ENCODE measurements around the gene NTHL1. TPM values are rescaled to one million over a fixed set of nuclear protein-coding genes. Genes with fewer than 3 reads are reported as not detected.

NTHL1 gene
- total and polyA plus RNA-seq, 2 donors (not counting 1 experiment from before 2014, with no cell fraction given) = 8.4 to 44.4 TPM

DNA sequence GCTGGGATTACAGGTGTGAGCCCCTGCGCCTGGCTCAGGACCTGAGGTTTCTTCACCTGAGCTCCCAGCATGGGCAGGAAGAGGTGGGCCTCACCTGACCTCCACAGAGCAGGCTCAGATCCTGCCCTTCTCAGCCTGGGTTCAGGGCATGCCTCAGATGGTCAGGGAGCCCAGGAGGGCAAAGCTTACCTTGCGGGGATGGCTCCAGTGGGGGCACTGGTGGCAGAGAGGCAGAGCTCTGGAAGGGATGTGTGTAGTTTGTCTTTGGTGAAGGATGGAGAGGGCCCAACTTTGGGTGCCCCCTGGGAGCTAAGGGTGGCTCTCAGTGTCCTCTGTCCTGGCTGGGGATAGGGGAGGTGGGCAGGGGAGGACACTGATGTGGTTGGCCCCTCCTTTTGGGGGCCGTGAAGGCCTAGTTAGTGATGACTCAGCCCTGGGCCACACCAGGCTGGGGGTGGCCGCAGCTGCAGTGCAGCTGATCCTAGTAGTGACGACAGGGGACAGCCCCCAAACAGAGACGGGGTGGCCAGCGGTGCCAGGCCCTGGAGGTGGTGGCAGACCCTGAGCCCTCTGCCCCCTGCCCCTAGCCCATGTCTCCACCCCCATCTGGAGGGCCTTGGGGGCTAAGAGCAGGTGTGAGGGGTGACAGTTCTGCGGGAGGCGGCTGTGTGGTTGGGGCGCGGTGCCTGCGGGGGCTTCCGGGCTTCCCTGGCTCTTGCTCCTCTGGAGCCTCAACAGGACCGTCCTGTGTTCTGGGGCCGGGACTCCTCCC is 15.2 kb downstream of the NTHL1 start:
- DNase-seq (ENCODE audit: low read depth in 2 of 2) = peak in 1 of 2 donors; percentile 56
- Histone ChIP-seq H3K9me3 (ENCODE audit: control insufficient read depth, insufficient read depth, low read depth, low read length) (no peaks in the 10 kb centered on the region), H3K4me3 (replicated peaks in 1 of 4; ENCODE audit: control extremely low read depth in 1 of 4, insufficient read depth in 1 of 4, low read depth in 3 of 4, low read length in 4 of 4) (peak overlapping the region in 3 of 4 experiments; percentile 31 to 54 (median 45)), H3K36me3 (ENCODE audit: control insufficient read depth, insufficient read depth, low read length) (peaks cover 15% of the 10 kb centered on the region), H2AFZ (ENCODE audit: low read length) (no peak overlapping the region), H3K27me3 (ENCODE audit: control insufficient read depth, insufficient read depth, low read length) (no peaks in the 10 kb centered on the region), H3K27ac (ENCODE audit: insufficient read depth, low read length) (peak overlapping the region; percentile 94), H4K20me1 (ENCODE audit: control insufficient read depth, extremely low read depth, insufficient read depth, low read length) (no peaks in the 10 kb centered on the region), H3K4me1 (ENCODE audit: control insufficient read depth, extremely low read depth, insufficient read depth, low read length) (peaks cover 39% of the 10 kb centered on the region), H3K4me2 (ENCODE audit: extremely low read depth, insufficient read depth, low read length) (peak overlapping the region; percentile 93), H3K9ac (ENCODE audit: insufficient read depth, low read length) (peak overlapping the region; percentile 80), H3K79me2 (ENCODE audit: control insufficient read depth, insufficient read depth, low read length) (peaks cover 21% of the 10 kb centered on the region)
- TF ChIP-seq EZH2 (IDR thresholded peaks at IDR 0.05; ENCODE audit: low read length, missing control alignments) = no peak
- TF ChIP-seq, protein P1, sequence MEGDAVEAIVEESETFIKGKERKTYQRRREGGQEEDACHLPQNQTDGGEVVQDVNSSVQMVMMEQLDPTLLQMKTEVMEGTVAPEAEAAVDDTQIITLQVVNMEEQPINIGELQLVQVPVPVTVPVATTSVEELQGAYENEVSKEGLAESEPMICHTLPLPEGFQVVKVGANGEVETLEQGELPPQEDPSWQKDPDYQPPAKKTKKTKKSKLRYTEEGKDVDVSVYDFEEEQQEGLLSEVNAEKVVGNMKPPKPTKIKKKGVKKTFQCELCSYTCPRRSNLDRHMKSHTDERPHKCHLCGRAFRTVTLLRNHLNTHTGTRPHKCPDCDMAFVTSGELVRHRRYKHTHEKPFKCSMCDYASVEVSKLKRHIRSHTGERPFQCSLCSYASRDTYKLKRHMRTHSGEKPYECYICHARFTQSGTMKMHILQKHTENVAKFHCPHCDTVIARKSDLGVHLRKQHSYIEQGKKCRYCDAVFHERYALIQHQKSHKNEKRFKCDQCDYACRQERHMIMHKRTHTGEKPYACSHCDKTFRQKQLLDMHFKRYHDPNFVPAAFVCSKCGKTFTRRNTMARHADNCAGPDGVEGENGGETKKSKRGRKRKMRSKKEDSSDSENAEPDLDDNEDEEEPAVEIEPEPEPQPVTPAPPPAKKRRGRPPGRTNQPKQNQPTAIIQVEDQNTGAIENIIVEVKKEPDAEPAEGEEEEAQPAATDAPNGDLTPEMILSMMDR (conservative IDR thresholded peaks at IDR 0.05 in 1 of 2, IDR thresholded peaks at IDR 0.05 in 1 of 2; ENCODE audit: low read depth in 1 of 2, low read length in 2 of 2) = no peak

DNA sequence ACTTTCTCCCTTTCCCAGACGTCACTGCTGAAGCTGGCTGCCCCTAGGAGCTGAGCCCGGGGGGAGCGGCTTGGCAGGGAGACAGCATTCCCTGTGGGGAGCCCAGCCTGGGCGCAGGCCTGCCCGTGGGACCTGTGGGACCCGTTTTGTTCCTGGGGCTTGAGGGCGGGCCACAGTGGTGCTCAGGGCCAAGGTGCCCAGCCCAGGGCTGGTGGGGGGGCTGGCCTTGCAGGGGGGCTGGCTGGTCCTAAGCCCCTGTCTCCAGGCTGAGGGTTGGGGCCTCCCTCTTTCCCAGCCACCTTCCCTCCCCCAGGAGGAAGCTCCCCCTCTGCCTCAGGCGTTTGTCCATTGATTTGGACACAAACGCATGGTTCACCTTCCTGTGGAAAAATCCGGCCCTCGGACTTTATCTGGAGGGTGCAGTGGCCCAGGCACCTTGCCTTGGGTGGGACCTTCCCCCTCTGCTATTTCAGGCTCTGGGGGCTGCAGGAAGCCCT is 16.5 kb downstream of the NTHL1 start:
- no peaks in the 10 kb centered on the region for H3K9me3 ChIP-seq (ENCODE audit: control insufficient read depth, insufficient read depth, low read depth, low read length)
- H3K9ac ChIP-seq (ENCODE audit: insufficient read depth, low read length) = no peak overlapping the region
- no peak overlapping the region for H3K27ac ChIP-seq (ENCODE audit: insufficient read depth, low read length)
- DNase-seq (ENCODE audit: low read depth in 2 of 2) = no peak
- peaks cover 2% of the 10 kb centered on the region for H3K36me3 ChIP-seq (ENCODE audit: control insufficient read depth, insufficient read depth, low read length)
- no peak overlapping the region for H3K4me2 ChIP-seq (ENCODE audit: extremely low read depth, insufficient read depth, low read length)
- H3K27me3 ChIP-seq (ENCODE audit: control insufficient read depth, insufficient read depth, low read length) = no peaks in the 10 kb centered on the region
- no peak overlapping the region for H3K4me3 ChIP-seq (replicated peaks in 1 of 4; ENCODE audit: control extremely low read depth in 1 of 4, insufficient read depth in 1 of 4, low read depth in 3 of 4, low read length in 4 of 4)
- no peaks in the 10 kb centered on the region for H4K20me1 ChIP-seq (ENCODE audit: control insufficient read depth, extremely low read depth, insufficient read depth, low read length)
- H3K79me2 ChIP-seq (ENCODE audit: control insufficient read depth, insufficient read depth, low read length) = peaks cover 14% of the 10 kb centered on the region
- H3K4me1 ChIP-seq (ENCODE audit: control insufficient read depth, extremely low read depth, insufficient read depth, low read length) = peaks cover 40% of the 10 kb centered on the region
- TF ChIP-seq EZH2 (IDR thresholded peaks at IDR 0.05; ENCODE audit: low read length, missing control alignments) = no peak
- TF ChIP-seq, protein P1 (conservative IDR thresholded peaks at IDR 0.05 in 1 of 2, IDR thresholded peaks at IDR 0.05 in 1 of 2; ENCODE audit: low read depth in 1 of 2, low read length in 2 of 2) = no peak
- no peak overlapping the region for H2AFZ ChIP-seq (ENCODE audit: low read length)

DNA sequence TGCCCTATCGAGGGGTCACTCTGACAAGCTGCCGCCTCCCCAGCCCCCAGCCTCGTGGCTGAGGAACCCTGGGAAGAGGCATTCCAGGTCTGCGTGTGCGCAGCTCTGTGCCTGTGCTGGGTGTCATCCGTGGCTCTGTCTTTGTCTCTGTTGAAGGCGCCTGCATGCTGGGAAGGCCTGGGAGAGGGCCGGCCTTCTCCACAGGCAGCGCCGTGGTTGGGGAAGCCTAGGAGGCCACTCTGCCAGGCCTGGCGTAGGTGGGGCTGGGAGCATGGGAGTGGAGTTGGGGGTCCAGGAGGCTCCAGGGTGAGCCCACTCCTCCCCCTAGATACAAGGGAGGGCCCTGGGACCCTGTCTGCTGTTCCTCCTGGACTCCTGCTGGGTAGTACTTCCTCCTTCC is 17.6 kb downstream of the NTHL1 start:
- Histone ChIP-seq H3K27ac (ENCODE audit: insufficient read depth, low read length) (no peak overlapping the region), H2AFZ (ENCODE audit: low read length) (no peak overlapping the region), H3K79me2 (ENCODE audit: control insufficient read depth, insufficient read depth, low read length) (peaks cover 14% of the 10 kb centered on the region), H3K4me3 (replicated peaks in 1 of 4; ENCODE audit: control extremely low read depth in 1 of 4, insufficient read depth in 1 of 4, low read depth in 3 of 4, low read length in 4 of 4) (no peak overlapping the region), H3K9ac (ENCODE audit: insufficient read depth, low read length) (no peak overlapping the region), H3K9me3 (ENCODE audit: control insufficient read depth, insufficient read depth, low read depth, low read length) (no peaks in the 10 kb centered on the region), H4K20me1 (ENCODE audit: control insufficient read depth, extremely low read depth, insufficient read depth, low read length) (no peaks in the 10 kb centered on the region), H3K27me3 (ENCODE audit: control insufficient read depth, insufficient read depth, low read length) (no peaks in the 10 kb centered on the region), H3K4me2 (ENCODE audit: extremely low read depth, insufficient read depth, low read length) (no peak overlapping the region), H3K4me1 (ENCODE audit: control insufficient read depth, extremely low read depth, insufficient read depth, low read length) (peaks cover 31% of the 10 kb centered on the region), H3K36me3 (ENCODE audit: control insufficient read depth, insufficient read depth, low read length) (peaks cover 2% of the 10 kb centered on the region)
- DNase-seq (ENCODE audit: low read depth in 2 of 2) = no peak
- TF ChIP-seq, protein P1 (conservative IDR thresholded peaks at IDR 0.05 in 1 of 2, IDR thresholded peaks at IDR 0.05 in 1 of 2; ENCODE audit: low read depth in 1 of 2, low read length in 2 of 2) = no peak
- TF ChIP-seq EZH2 (IDR thresholded peaks at IDR 0.05; ENCODE audit: low read length, missing control alignments) = no peak
